GM12891 (cell line): ENCODE measurements around the gene FLT3.

Experiments used
- PAX5 ChIP-seq: IDR thresholded peaks from 2 replicates; pipeline ENCODE4 v1.6.1; 2011; ENCODE audit warnings: low read length, moderate library complexity, mild to moderate bottlenecking; ENCODE audit not compliant: insufficient read depth, severe bottlenecking
- POLR2A ChIP-seq: IDR thresholded peaks from 2 replicates; pipeline ENCODE4 v1.6.1; 2011; ENCODE audit warnings: low read depth, low read length, control low read depth
- POLR2AphosphoS5 ChIP-seq: IDR thresholded peaks from 2 replicates; pipeline ENCODE4 v1.6.1; 2011; ENCODE audit warnings: low read depth, low read length, control low read depth
- POU2F2 ChIP-seq: IDR thresholded peaks from 2 replicates; pipeline ENCODE4 v1.6.1; 2011; ENCODE audit warnings: low read depth, mild to moderate bottlenecking, control low read depth, low read length, moderate library complexity
- SPI1 ChIP-seq: IDR thresholded peaks from 2 replicates; pipeline ENCODE4 v1.6.1; 2011; ENCODE audit warnings: low read depth, low read length, control low read depth
- TAF1 ChIP-seq: IDR thresholded peaks from 2 replicates; pipeline ENCODE4 v1.6.1; 2011; ENCODE audit warnings: low read depth, low read length, control low read depth

DNA sequence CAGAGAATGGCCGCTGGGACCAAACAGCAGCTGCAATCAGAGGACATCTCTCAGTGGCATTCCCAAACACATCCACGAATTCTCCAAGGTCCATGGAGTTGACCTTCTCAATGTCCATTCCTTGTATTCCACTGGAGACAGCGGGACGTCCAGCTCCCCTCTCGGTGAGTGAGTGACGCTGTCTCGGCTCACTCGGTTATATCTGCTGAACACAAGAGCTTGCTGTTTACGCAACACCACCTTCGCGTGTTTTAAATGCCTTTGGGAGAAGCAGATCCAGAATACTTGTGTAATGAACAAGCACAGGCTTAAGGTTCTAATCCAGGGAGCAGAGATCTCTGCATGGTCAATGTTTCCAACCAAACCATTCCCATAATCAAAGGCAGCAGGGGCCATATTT lies 111.9 kb downstream of the FLT3 start, which contains the start of gene URAD:
- TF ChIP-seq POLR2A (no peak), POLR2AphosphoS5 (no peak), PAX5 (no peak), SPI1 (no peak), TAF1 (no peak), POU2F2 (no peak)
